ENCODE measurements around the gene WDR82. TPM values are rescaled to one million over a fixed set of nuclear protein-coding genes. Genes with fewer than 3 reads are reported as not detected.
A peak's percentile ranks its signal among the peaks of the same experiment; 100 is the strongest.

The WDR82 gene
- total and polyA plus RNA-seq, 4 donors, result 77.1 to 159 (median 133) TPM

- H3K4me3 ChIP-seq (ENCODE audit: low read depth, low read length), result no peak overlapping the region
- WGBS (ENCODE audit: insufficient coverage), result 72% methylated on average over 10 of the region's 10 CpGs
- H3K27ac ChIP-seq (ENCODE audit: low read depth, low read length), result no peak overlapping the region
- peaks cover 34% of the 10 kb centered on the region for H3K4me1 ChIP-seq (ENCODE audit: control insufficient read depth, insufficient read depth, low read length)
- no peaks in the 10 kb centered on the region for H3K9me3 ChIP-seq (ENCODE audit: control insufficient read depth, insufficient read depth, low read length)
- DNase-seq (ENCODE audit: low read depth in 4 of 6, low spot score in 6 of 6), result peak in 2 of 6 donors; percentile 48 to 73
- H3K36me3 ChIP-seq (ENCODE audit: control insufficient read depth, insufficient read depth, low read length), result peaks cover 68% of the 10 kb centered on the region
- H3K27me3 ChIP-seq (ENCODE audit: control insufficient read depth, insufficient read depth, low read length), result no peaks in the 10 kb centered on the region
Measured at GRCh38 chr3:52248816-52249547, 29.5 kb downstream of the WDR82 start.

DNA sequence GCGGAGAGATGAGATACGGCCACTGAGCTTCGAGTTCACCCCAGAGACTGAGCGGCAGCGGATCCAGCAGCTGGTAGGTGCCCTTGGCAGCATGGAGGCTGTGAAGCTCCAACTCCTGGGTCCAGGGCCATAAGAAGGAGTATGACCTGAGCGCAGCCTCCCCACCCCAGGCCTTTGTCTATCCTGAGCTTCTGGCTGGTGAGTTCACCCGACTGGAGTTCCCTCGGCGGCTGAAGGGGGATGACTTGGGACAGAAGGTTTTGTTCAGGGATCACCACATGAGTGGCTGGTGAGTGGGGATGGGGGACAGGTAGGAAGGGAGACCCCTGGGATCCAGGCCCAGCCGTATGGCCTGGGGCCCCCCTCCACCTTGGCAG lies 30.3 kb downstream of the WDR82 start:
- DNase-seq (ENCODE audit: low read depth in 4 of 6, low spot score in 6 of 6), result no peak
- Histone ChIP-seq H3K36me3 (ENCODE audit: control insufficient read depth, insufficient read depth, low read length) (peaks cover 60% of the 10 kb centered on the region), H3K27me3 (ENCODE audit: control insufficient read depth, insufficient read depth, low read length) (no peaks in the 10 kb centered on the region), H3K4me3 (ENCODE audit: low read depth, low read length) (no peak overlapping the region), H3K4me1 (ENCODE audit: control insufficient read depth, insufficient read depth, low read length) (peaks cover 35% of the 10 kb centered on the region), H3K9me3 (ENCODE audit: control insufficient read depth, insufficient read depth, low read length) (no peaks in the 10 kb centered on the region), H3K27ac (ENCODE audit: low read depth, low read length) (no peak overlapping the region)
- WGBS (ENCODE audit: insufficient coverage), result 98% methylated on average over 9 of the region's 10 CpGs

- peaks cover 35% of the 10 kb centered on the region for H3K4me1 ChIP-seq (ENCODE audit: control insufficient read depth, insufficient read depth, low read length)
- H3K4me3 ChIP-seq (ENCODE audit: low read depth, low read length), result no peak overlapping the region
- no peaks in the 10 kb centered on the region for H3K9me3 ChIP-seq (ENCODE audit: control insufficient read depth, insufficient read depth, low read length)
- H3K27me3 ChIP-seq (ENCODE audit: control insufficient read depth, insufficient read depth, low read length), result no peaks in the 10 kb centered on the region
- H3K36me3 ChIP-seq (ENCODE audit: control insufficient read depth, insufficient read depth, low read length), result peaks cover 54% of the 10 kb centered on the region
- 94% methylated on average over 7 of the region's 7 CpGs for WGBS (ENCODE audit: insufficient coverage)
- no peak for DNase-seq (ENCODE audit: low read depth in 4 of 6, low spot score in 6 of 6)
- H3K27ac ChIP-seq (ENCODE audit: low read depth, low read length), result no peak overlapping the region
Measured at GRCh38 chr3:52247409-52248164, 30.9 kb downstream of the WDR82 start.

GRCh38 chr3:52246728-52247408 lies 31.6 kb downstream of the WDR82 start:
- no peaks in the 10 kb centered on the region for H3K27me3 ChIP-seq (ENCODE audit: control insufficient read depth, insufficient read depth, low read length)
- H3K9me3 ChIP-seq (ENCODE audit: control insufficient read depth, insufficient read depth, low read length), result no peaks in the 10 kb centered on the region
- WGBS (ENCODE audit: insufficient coverage), result 74% methylated on average over 12 of the region's 14 CpGs

GRCh38 chr3:52246264-52246620 lies 32.2 kb downstream of the WDR82 start:
- Histone ChIP-seq H3K9me3 (ENCODE audit: control insufficient read depth, insufficient read depth, low read length) (no peaks in the 10 kb centered on the region), H3K4me1 (ENCODE audit: control insufficient read depth, insufficient read depth, low read length) (peaks cover 35% of the 10 kb centered on the region), H3K4me3 (ENCODE audit: low read depth, low read length) (peak overlapping the region; percentile 36), H3K27me3 (ENCODE audit: control insufficient read depth, insufficient read depth, low read length) (no peaks in the 10 kb centered on the region), H3K36me3 (ENCODE audit: control insufficient read depth, insufficient read depth, low read length) (peaks cover 42% of the 10 kb centered on the region), H3K27ac (ENCODE audit: low read depth, low read length) (peak overlapping the region; percentile 75)
- WGBS (ENCODE audit: insufficient coverage), result 25% methylated on average over 8 of the region's 8 CpGs
- DNase-seq (ENCODE audit: low read depth in 4 of 6, low spot score in 6 of 6), result no peak

More at GRCh38 chr3:52246728-52247408, 31.6 kb downstream of the WDR82 start:
- Histone ChIP-seq H3K27ac (ENCODE audit: low read depth, low read length) (peak overlapping the region; percentile 75), H3K4me1 (ENCODE audit: control insufficient read depth, insufficient read depth, low read length) (peaks cover 35% of the 10 kb centered on the region), H3K36me3 (ENCODE audit: control insufficient read depth, insufficient read depth, low read length) (peaks cover 48% of the 10 kb centered on the region), H3K4me3 (ENCODE audit: low read depth, low read length) (peak overlapping the region; percentile 36)
- DNase-seq (ENCODE audit: low read depth in 4 of 6, low spot score in 6 of 6), result no peak

- WGBS (ENCODE audit: insufficient coverage), result 2% methylated on average over 98 of the region's 98 CpGs
- Histone ChIP-seq H3K4me3 (ENCODE audit: low read depth, low read length) (peak within 1 kb of the TSS; percentile 56), H3K27ac (ENCODE audit: low read depth, low read length) (peak within 1 kb of the TSS; percentile 75), H3K4me1 (ENCODE audit: control insufficient read depth, insufficient read depth, low read length) (peaks cover 35% of the 10 kb centered on the region), H3K27me3 (ENCODE audit: control insufficient read depth, insufficient read depth, low read length) (no peaks in the 10 kb centered on the region), H3K36me3 (ENCODE audit: control insufficient read depth, insufficient read depth, low read length) (peaks cover 35% of the 10 kb centered on the region), H3K9me3 (ENCODE audit: control insufficient read depth, insufficient read depth, low read length) (no peaks in the 10 kb centered on the region)
- DNase-seq (ENCODE audit: low read depth in 4 of 6, low spot score in 6 of 6), result peak in 2 of 6 donors; percentile 44 to 62
Measured at GRCh38 chr3:52245322-52246263, 32.9 kb downstream of the WDR82 start, which contains the start of gene PPM1M. PPM1M (plus strand) TSS chr3:52245759; CDS start chr3:52245825, 66 bp downstream.

GRCh38 chr3:52243791-52244628 lies 34.4 kb downstream of the WDR82 start:
- Histone ChIP-seq H3K4me3 (ENCODE audit: low read depth, low read length) (no peak overlapping the region), H3K4me1 (ENCODE audit: control insufficient read depth, insufficient read depth, low read length) (peaks cover 46% of the 10 kb centered on the region), H3K36me3 (ENCODE audit: control insufficient read depth, insufficient read depth, low read length) (peaks cover 19% of the 10 kb centered on the region), H3K27me3 (ENCODE audit: control insufficient read depth, insufficient read depth, low read length) (no peaks in the 10 kb centered on the region), H3K9me3 (ENCODE audit: control insufficient read depth, insufficient read depth, low read length) (no peaks in the 10 kb centered on the region), H3K27ac (ENCODE audit: low read depth, low read length) (peak overlapping the region; percentile 25)
- no peak for DNase-seq (ENCODE audit: low read depth in 4 of 6, low spot score in 6 of 6)
- WGBS (ENCODE audit: insufficient coverage), result 83% methylated on average over 9 of the region's 9 CpGs

- no peaks in the 10 kb centered on the region for H3K27me3 ChIP-seq (ENCODE audit: control insufficient read depth, insufficient read depth, low read length)
- WGBS (ENCODE audit: insufficient coverage), result 82% methylated on average over 1 of the region's 1 CpG
- no peak overlapping the region for H3K4me3 ChIP-seq (ENCODE audit: low read depth, low read length)
- peaks cover 8% of the 10 kb centered on the region for H3K36me3 ChIP-seq (ENCODE audit: control insufficient read depth, insufficient read depth, low read length)
- DNase-seq (ENCODE audit: low read depth in 4 of 6, low spot score in 6 of 6), result no peak
- no peaks in the 10 kb centered on the region for H3K9me3 ChIP-seq (ENCODE audit: control insufficient read depth, insufficient read depth, low read length)
- no peak overlapping the region for H3K27ac ChIP-seq (ENCODE audit: low read depth, low read length)
- H3K4me1 ChIP-seq (ENCODE audit: control insufficient read depth, insufficient read depth, low read length), result peaks cover 47% of the 10 kb centered on the region
Measured at GRCh38 chr3:52242039-52242438, 36.4 kb downstream of the WDR82 start.

Data from spinal cord (tissue), 10 donors.